ENCODE results near the gene LAMC3.

GRCh38 chr9:130963916-130964315, 45.1 kb upstream of the LAMC3 start:
- no peak for TF ChIP-seq POLR2A (IDR thresholded peaks at IDR 0.05; ENCODE audit: low read depth, low read length)
- TF ChIP-seq POLR2AphosphoS5 (IDR thresholded peaks at IDR 0.05; ENCODE audit: low read depth, low read length), result no peak
- no peak for TF ChIP-seq TAF1 (IDR thresholded peaks at IDR 0.05; ENCODE audit: borderline replicate concordance, low read depth, low read length)

Data from GM12892 (cell line).